NK-92 (cell line): ENCODE data around the gene GABRP.

Source experiments
- DNase-seq: peaks from one replicate; lab custom pipeline; 2025; ENCODE audit not compliant: unreplicated experiment; lab: John Stamatoyannopoulos, UW

Gene GABRP

GRCh38 chr5:170860415-170860814 is 76.9 kb downstream of the GABRP start:
- no peak for DNase-seq

- no peak for DNase-seq
Measured at GRCh38 chr5:170860818-170861666, 77.5 kb downstream of the GABRP start.

GRCh38 chr5:170861667-170861916 is 78.1 kb downstream of the GABRP start:
- DNase-seq, result no peak

- no peak for DNase-seq
Measured at GRCh38 chr5:170861917-170862766, 78.6 kb downstream of the GABRP start, which contains the start of gene RANBP17. RANBP17 (plus strand) TSS chr5:170862018.

DNA sequence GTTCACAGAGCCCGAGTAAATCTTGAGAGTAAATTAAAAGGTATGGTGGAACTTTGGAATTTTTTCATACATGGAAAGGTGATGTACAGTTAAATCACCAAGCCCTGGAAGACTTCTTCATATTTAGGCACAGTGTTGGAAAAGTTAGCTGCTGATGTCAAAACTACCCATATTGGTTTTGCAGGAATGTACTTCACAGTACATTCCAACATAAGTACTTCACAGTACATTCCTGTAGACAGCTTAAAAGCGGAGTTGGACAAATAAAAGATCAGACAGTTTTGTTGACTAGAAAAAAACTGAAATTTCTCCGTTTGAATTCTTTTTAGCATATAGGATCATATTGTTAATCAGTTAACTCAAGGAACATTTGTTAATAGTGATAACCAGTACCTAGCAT is 80.1 kb downstream of the GABRP start:
- DNase-seq, result no peak
